HG02840 (cell line): Measurements from ENCODE around the gene ANXA9.

Source experiments
- ATAC-seq: cut with Tn5 transposase; IDR thresholded peaks from one replicate; pipeline ENCODE4 v1.9.1; 2021; ENCODE audit warnings: mild to moderate bottlenecking, moderate library complexity, moderate number of reproducible peaks; ENCODE audit not compliant: unreplicated experiment, low FRiP score

The ANXA9 gene, protein sequence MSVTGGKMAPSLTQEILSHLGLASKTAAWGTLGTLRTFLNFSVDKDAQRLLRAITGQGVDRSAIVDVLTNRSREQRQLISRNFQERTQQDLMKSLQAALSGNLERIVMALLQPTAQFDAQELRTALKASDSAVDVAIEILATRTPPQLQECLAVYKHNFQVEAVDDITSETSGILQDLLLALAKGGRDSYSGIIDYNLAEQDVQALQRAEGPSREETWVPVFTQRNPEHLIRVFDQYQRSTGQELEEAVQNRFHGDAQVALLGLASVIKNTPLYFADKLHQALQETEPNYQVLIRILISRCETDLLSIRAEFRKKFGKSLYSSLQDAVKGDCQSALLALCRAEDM

DNA sequence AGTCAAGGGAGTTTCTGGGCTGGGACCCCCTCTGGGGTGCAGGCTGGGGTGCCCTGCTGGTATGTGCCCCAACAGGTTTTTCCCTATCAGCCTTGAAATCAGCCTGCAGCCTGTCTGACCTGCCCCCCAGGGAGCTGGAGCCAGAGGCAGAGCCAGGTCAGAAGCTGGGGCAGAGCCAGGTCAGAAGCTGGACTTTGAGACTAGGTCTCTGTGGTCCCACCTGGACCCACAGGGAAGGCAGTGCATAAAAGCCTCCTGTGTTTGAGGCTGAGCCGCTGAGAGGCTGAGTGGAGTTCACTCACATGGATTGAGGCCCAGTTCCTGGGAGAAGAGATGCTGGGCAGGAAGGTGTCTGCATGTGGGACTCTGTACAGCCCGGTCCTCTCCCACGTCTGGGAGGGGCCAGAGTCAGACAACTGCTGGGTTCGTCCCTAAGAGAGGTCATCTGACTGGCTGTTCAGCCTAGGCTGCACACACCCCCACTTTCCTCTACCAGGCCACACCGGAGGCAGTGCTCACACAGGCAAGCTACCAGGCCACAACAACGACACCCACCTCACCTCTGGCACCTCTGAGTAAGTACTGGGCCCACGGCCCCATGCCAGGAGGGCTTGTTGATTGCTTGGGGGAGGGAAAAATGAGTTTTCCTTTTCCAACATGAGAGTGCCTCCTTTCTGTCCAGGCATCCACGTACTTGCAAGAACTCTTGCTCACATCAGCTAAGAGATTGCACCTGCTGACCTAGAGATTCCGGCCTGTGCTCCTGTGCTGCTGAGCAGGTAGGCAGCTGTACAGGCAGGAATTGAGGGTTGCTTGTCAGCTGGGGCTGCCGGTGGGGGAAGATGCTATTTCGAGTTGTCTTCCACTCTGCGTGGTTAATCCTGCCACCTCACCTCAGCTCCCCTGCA lies at the start of gene ANXA9:
Gene ANXA9 (plus strand): TSS at position 488 of the 908 bp plus-strand sequence. CDS start 814 bp downstream, outside the sequence.
- no peak for ATAC-seq

DNA sequence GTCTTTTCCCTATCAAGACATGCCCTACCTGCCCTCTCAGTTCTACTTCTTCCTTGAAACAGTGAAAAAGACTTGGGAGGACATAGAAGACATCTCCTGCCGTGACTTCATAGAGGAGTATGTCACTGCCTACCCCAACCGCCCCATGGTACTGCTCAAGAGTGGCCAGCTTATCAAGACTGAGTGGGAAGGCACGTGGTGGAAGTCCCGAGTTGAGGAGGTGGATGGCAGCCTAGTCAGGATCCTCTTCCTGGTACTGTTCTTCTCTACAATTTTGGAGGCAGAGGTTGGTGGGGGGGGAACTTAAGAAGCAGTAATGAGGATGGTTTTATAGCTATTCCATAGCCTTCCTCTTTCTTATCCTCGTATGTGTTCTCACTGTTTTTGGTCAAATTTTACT lies 37.2 kb upstream of the ANXA9 start:
- ATAC-seq: no peak

DNA sequence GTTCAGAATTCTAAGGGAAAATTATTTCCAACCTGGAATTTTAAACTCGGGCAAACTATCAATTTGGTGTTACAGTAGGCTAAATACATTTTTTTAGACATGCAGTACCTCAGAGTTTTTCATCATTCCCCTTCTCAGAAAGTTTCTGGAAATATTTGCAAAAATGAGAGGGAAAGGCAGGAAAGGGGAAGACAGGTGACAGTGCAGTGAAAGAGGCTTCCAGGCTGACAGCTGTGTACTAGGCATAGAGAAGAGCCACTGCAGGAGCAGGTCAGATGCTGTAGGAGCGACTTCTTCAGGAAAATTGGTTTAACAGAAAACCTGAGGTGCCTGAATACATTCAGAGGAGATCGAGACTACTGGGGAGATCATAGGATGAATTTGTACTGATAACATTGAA lies 27.4 kb upstream of the ANXA9 start:
- no peak for ATAC-seq

DNA sequence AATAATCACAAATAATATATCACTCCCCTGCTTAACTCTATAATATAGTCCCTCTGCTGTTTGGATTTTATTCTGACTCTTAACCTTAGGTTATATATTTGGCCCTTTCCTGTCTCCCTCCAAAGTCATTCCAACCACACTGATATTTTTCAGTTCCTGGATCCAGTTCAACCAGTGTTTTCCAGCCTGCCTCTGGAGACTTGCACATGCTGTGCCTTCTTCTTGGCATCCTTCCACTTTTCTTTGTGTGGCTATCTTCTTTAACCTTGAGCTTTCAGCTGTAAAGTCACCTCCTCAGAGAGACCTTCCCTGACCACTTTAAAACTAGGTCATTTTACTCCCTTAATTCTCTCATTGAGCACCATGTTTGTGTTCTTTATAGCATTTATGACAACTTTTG lies 26.8 kb upstream of the ANXA9 start:
- no peak for ATAC-seq

DNA sequence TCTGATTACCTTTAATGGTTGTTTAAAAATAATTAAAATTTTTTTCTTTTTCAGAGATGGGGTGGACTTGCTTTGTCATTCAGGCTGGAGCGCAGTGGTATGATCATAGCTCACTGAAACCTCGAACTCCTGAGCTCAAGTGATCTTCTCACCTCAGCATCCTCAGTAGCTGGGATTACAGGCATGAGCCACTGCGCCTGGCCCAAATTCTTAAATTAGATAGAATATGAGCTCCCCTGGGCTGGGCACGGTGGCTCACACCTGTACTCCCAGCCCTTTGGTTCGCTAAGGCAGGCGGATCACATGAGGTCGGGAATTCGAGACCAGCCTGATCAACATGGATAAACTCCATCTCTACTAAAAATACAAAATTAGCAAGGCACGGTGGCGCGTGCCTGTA lies 24.4 kb upstream of the ANXA9 start:
- no peak for ATAC-seq

DNA sequence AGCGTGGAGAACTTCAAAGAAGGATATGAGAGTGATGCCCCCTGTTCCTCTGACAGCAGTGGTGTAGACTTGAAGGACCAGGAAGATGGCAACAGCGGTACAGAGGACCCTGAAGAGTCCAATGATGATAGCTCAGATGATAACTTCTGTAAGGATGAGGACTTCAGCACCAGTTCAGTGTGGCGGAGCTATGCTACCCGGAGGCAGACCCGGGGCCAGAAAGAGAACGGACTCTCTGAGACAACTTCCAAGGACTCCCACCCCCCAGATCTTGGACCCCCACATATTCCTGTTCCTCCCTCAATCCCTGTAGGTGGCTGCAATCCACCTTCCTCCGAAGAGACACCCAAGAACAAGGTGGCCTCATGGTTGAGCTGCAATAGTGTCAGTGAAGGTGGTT lies 21.4 kb upstream of the ANXA9 start:
- ATAC-seq: no peak

DNA sequence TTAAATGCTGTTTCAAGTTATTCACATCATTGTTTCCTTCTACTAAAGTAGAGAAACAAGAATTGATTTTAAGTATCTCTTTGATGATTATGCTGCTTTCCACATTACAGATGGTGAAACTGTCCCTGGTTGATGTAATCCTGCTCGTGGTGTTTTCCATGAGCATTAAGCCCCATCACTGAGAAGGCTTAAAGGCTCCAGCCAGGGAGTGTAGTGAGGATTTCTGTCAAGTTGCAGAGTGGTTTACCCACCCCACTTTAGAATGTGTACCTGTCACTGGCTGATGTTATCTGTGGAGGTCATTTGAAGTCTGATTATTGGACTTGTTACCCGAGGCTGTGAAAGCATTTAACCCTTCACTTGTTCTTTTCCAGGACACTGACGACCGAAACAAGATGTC lies 20.3 kb upstream of the ANXA9 start:
- no peak for ATAC-seq

DNA sequence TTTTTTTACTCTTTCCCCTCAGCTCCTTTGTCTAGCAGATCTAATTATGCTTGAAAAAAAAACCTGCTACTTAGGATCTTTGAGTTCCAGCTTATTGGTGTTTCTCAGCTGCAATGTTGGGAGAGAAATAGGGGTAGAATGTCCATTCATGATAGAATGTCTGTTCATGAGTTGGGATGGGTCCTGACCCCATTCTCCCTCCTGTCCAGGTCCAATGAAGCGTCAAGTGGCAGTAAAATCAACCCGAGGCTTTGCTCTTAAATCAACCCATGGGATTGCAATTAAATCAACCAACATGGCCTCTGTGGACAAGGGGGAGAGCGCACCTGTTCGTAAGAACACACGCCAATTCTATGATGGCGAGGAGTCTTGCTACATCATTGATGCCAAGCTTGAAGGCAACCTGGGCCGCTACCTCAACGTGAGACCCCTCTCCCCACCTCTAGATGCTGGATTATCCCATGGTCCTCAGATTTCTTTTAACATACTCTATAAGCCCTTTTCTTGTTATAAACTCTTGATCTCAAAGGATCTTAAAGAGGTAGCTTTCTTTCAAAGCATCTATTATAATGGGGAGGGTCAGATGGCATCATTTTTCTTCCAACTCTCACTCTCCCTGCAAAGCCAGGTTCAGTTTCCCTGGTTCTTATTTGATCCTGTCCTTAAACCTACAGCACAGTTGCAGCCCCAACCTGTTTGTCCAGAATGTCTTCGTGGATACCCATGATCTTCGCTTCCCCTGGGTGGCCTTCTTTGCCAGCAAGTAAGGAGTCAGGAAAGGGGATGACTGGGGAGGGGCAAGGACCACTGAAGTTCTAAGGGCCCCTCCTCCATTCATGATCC lies 18.6 kb upstream of the ANXA9 start:
- no peak for ATAC-seq

DNA sequence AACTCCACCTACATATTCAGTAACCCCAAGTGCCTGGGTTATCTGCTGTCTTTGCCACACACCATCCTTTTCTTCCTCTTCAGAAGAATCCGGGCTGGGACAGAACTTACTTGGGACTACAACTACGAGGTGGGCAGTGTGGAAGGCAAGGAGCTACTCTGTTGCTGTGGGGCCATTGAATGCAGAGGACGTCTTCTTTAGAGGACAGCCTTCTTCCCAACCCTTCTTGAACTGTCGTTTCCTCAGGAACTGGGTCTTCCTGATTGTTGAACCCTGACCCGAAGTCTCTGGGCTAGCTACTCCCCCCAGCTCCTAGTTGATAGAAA lies 18.0 kb upstream of the ANXA9 start:
- no peak for ATAC-seq

DNA sequence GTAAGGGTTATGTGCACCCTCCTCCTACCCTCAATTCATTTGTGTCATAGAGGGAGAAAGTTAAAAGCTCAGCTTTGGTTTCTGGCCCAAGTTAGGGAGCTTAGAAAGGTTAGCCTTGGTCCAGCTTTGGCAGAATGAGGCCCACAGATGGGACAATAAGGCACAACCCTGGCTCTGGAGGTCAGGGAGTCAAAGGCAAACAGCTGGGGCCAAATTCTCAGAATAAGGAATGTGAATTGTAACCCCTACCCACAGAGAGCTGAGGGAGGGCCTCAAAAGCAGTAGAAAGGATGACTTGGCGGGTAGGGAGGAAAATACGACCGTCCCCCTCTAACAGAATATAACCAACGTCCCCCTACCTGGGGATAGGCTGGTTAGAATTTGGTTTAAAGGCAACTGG lies 16.5 kb upstream of the ANXA9 start:
- ATAC-seq: no peak

DNA sequence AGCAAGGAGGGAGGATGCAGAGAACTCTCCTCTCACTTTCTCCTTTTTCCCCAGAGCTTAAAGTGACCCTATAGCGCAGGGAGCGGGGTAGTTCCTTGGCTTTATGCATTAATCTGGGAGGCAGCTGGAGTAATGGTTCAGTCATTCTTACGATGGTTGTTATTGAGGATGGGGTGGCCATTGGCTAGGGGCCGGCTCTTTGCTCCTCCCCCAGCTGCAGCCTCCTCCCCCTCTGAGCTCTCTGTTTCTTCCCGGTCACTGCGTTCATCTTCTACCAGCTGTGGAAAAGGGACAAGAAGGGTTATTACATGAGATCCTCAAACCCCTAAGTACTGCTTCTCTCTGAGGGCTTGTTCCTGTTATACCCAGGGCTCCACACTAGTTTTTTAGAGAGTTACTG lies 16.1 kb upstream of the ANXA9 start:
- no peak for ATAC-seq

DNA sequence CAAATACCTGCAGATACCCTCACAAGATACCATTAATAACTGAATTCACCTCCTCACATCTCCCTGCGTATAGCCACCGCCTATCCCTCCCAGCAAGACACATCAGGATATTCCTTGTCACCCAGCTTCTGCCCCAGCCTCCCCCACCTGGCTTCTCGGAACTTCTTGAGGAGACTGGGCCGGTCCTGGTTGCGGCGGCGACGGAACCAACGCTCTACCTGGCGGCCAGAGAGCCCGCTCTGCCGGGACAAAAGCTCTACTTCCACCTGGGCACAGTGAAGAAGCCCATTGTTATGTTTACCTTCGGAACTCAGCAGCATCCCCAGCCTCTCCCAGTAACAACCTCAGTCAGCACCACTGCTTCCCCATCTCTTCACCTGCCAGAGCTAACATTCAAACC lies 14.2 kb upstream of the ANXA9 start:
- ATAC-seq: no peak

DNA sequence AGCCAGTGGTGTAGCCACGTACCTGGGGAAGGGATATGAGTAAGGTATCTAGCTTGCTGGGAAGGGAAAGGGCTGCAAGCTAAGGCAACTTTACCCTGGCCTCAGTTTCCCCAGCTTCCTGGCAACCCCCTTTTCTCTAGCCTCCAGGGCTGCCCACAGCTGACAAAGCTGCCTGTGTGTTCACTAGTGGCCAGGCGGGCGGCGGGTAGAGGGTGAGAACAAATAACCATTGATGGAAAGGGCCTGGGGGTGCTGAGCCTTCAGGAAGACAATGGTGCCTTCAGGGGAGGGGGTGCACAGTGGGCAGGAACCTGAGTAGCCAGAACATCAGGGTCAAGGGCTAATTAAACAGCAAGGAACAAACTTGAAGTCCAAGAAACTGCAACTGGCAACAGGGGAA lies 13.6 kb upstream of the ANXA9 start:
- no peak for ATAC-seq

DNA sequence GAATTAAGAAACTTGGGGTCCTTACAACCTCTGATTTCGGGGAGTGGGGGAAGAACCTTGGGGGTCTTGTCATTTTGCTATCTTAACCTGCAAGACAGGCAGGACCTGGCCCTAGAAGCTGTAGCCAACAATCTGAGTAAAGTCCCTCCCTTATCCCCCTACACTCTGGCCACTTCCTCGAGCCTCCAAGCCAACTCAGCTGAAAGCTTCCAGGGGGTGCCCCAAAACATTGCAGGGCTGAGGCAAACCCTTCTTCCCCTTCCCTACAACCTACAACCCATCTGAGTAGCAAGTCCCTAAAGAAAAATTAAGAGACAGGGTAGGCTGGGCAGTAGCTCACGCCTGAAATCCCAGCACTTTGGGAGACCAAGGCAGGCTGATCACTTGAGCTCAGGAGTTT lies 12.5 kb upstream of the ANXA9 start:
- ATAC-seq: no peak

DNA sequence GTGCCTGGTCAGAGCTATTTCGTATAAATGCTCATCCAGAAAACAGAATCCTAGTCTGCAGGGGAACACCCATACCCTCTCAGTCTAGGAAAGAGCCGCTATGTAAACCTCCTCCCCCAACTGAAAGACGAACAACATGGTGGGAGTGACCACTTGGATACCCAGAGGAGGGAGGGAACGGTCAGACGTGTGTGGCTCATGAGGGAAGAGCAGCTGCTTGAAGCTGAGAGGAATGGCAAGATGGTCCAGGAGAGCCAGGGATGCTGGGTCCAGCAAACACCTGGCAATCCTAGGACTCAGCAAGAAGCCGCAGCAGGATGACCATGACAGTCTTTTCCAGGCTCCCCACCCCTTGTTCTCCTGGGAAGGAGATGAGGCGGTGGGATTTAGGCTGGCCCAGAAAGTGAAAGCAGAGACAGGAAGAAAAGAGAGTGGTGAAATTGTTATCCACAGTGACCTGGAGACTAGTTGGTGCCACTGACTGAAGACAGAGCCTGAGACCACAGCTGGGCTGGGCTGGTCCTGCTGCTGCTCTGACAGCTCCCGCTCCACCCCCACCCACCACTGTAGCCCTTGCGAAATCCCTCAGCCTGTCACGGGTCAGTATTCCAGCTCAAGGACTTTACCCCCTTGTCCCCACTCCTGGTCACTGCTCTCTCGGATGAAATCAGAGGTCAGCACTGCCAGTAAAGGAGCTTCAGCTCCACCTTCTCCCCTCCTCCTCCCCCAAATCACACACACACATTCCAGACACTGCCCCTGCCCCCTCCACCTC lies 11.1 kb upstream of the ANXA9 start:
- no peak for ATAC-seq

DNA sequence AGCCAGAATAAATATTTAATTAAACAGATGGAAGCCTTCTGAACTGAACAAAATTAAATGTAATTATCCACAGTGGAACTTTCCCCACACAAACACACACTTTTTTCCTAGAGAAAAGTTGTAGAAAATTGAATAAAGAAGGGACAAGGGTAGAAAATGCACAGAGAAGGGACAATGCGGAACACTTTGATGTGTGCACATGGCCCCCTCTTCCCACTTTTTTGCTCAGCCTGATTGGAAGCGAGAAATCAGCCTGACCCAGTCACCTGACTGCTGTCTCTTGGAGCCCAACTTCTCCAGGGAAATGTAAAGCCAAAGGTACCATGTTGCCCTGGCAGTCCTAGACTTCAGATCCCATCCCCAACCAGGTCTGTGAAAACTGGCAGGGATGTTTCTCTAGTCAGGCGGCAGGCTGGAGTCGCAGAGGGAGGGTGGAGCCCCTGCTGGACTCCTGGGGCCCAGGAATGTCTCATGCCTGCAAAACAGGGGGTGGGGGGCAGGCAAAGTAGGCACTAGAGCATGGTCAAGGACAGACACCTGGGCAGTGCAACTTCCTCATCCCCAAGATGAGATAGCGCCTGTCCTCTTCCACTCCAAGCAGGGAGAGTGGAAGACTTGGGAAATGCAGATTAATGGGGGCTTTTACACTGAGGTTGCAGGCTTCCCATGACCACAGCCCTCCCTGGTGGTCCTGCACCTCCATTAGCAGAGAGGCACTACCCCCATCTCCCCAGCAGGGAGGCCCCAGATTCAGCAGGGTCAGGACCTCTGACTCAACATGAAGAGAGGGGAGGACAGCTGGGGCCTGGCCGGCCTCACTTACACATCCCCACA lies 10.3 kb upstream of the ANXA9 start:
- no peak for ATAC-seq

DNA sequence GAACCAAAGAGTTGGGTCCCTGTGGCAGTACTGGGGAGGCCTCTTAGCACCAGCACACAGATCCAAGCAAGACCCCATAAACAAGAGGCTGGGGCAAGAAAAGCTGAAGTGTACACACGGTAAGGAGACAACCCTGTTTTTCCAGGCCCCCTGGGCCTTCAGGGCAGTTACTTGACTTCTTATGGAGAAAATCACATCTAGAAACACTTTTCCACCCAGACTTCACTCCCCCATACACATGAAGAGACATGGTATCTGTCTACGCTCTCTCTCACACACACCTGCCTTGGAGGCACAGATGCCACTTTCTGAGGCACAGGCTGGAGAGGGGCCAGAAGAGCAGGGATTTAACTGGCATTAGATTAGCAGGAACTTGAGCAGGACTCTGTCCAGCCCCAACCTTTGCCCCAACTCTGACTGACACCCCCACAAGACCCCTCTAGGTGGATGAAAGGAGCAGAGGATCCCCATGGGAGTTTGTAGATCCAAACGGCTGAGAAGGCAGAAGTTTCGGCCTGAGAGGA lies 9.6 kb upstream of the ANXA9 start:
- no peak for ATAC-seq

DNA sequence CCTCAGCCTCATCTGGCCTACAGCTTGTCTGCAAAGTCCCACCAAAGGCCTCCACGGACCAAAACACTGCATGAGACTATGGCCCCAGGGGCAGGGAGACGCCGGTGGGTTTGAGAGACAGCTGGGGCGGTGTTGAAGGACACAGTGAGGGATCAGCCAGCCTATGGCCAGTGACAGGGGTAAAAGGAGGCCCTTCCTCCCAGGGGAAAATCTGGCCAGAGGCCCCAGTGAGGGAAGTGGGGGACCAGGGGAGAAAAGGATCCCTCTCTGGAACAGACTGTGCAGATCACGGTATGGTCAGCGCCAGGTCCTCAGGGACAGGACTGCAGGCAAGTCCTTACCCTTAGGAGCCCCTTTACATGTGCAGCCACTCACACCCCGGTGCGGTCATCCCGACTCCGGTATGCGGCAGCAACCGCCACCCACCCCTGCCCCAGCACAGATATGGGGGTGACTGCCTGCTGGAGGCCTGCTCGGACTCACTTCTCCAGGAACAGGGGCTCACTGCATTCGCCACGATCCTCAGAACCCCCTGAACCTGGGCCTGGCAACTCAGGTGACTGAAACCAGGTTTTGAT lies 8.7 kb upstream of the ANXA9 start:
- no peak for ATAC-seq
